ENCODE data around the gene FPR2. TPM values are rescaled to one million over a fixed set of nuclear protein-coding genes. Genes with fewer than 3 reads are reported as not detected.

FPR2 gene
- total RNA-seq, 1 donor from 2014 or later: not detected

GRCh38 chr19:51781999-51782398 is 21.0 kb downstream of the FPR2 start:
- intact Hi-C loops (cut with micrococcal nuclease): no loop called here

GRCh38 chr19:51783372-51783771 is 22.4 kb downstream of the FPR2 start:
- intact Hi-C loops (cut with micrococcal nuclease): no loop called here

GRCh38 chr19:51784109-51784785 is 23.3 kb downstream of the FPR2 start:
- intact Hi-C loops (cut with micrococcal nuclease): no loop called here

- intact Hi-C loops (cut with micrococcal nuclease): no loop called here
Observed at GRCh38 chr19:51784922-51785690, 24.1 kb downstream of the FPR2 start.

GRCh38 chr19:51786646-51787494 is 25.9 kb downstream of the FPR2 start:
- intact Hi-C loops (cut with micrococcal nuclease): no loop called here

GRCh38 chr19:51788029-51788428 is 27.0 kb downstream of the FPR2 start:
- intact Hi-C loops (cut with micrococcal nuclease): no loop called here

GRCh38 chr19:51789061-51789795 is 28.2 kb downstream of the FPR2 start:
- intact Hi-C loops (cut with micrococcal nuclease): no loop called here

- intact Hi-C loops (cut with micrococcal nuclease): no loop called here
Observed at GRCh38 chr19:51792932-51793331, 32.0 kb downstream of the FPR2 start.

GRCh38 chr19:51793994-51794393 is 33.0 kb downstream of the FPR2 start:
- intact Hi-C loops (cut with micrococcal nuclease): no loop called here

GRCh38 chr19:51794885-51795490 is 34.0 kb downstream of the FPR2 start, which contains the start of gene FPR3:
Gene FPR3 (plus strand): TSS chr19:51795157. CDS start chr19:51823749, 28,592 bp downstream.
- intact Hi-C loops (cut with micrococcal nuclease): no loop called here

- intact Hi-C loops (cut with micrococcal nuclease): no loop called here
Observed at GRCh38 chr19:51796195-51796679, 35.3 kb downstream of the FPR2 start.

- intact Hi-C loops (cut with micrococcal nuclease): no loop called here
Observed at GRCh38 chr19:51797480-51797879, 36.5 kb downstream of the FPR2 start.

- intact Hi-C loops (cut with micrococcal nuclease): no loop called here
Observed at GRCh38 chr19:51798062-51798461, 37.1 kb downstream of the FPR2 start.

- intact Hi-C loops (cut with micrococcal nuclease): no loop called here
Observed at GRCh38 chr19:51799034-51799773, 38.2 kb downstream of the FPR2 start.

- intact Hi-C loops (cut with micrococcal nuclease): no loop called here
Observed at GRCh38 chr19:51799774-51800472, 38.9 kb downstream of the FPR2 start.

GRCh38 chr19:51800473-51801244 is 39.7 kb downstream of the FPR2 start:
- intact Hi-C loops (cut with micrococcal nuclease): no loop called here

- intact Hi-C loops (cut with micrococcal nuclease): no loop called here
Observed at GRCh38 chr19:51802775-51803174, 41.8 kb downstream of the FPR2 start.

- intact Hi-C loops (cut with micrococcal nuclease): no loop called here
Observed at GRCh38 chr19:51803519-51803918, 42.5 kb downstream of the FPR2 start.

All from T-helper 2 cell treated with Interferon-gamma antibody and Interleukin-4, amounts not matched to agents 100 ng/mL and 5 ng/mL, for 36 hours (primary cell).